ENCODE data around the gene SLC6A3. TPM values are rescaled to one million over a fixed set of nuclear protein-coding genes. Genes with fewer than 3 reads are reported as not detected.

Gene SLC6A3
- total RNA-seq, 4 donors from 2014 or later = not detected

- intact Hi-C loops (cut with DNase I; ENCODE audit: low total_unique reads) (no loop called here), in situ Hi-C loops (cut with MboI; ENCODE audit: low sequenced_read_pairs in 4 of 4) (no loop called here)
- H3K27ac ChIP-seq = no peak overlapping the region
- no peak overlapping the region for H3K4me3 ChIP-seq
- no peaks in the 10 kb centered on the region for H3K36me3 ChIP-seq
- DNase-seq = no peak
- no peaks in the 10 kb centered on the region for H3K4me1 ChIP-seq
- ATAC-seq = no peak
- no peaks in the 10 kb centered on the region for H3K27me3 ChIP-seq
- TF ChIP-seq POLR2A (IDR thresholded peaks at IDR 0.05) (no peak), CTCF (IDR thresholded peaks at IDR 0.05 in 4 of 5, conservative IDR thresholded peaks at IDR 0.05 in 1 of 5) (no peak)
- no peaks in the 10 kb centered on the region for H3K9me3 ChIP-seq
Measured at GRCh38 chr5:1470762-1471211, 25.5 kb upstream of the SLC6A3 start.

GRCh38 chr5:1468629-1469527 lies 23.6 kb upstream of the SLC6A3 start:
- no peaks in the 10 kb centered on the region for H3K36me3 ChIP-seq
- ATAC-seq = no peak
- no peak for TF ChIP-seq POLR2A (IDR thresholded peaks at IDR 0.05)
- TF ChIP-seq CTCF (IDR thresholded peaks at IDR 0.05 in 4 of 5, conservative IDR thresholded peaks at IDR 0.05 in 1 of 5) = no peak

GRCh38 chr5:1468247-1468612 lies 23.0 kb upstream of the SLC6A3 start:
- DNase-seq = no peak
- H3K4me1 ChIP-seq = no peaks in the 10 kb centered on the region
- intact Hi-C loops (cut with DNase I; ENCODE audit: low total_unique reads) = no loop called here
- H3K36me3 ChIP-seq = no peaks in the 10 kb centered on the region
- TF ChIP-seq CTCF (IDR thresholded peaks at IDR 0.05 in 4 of 5, conservative IDR thresholded peaks at IDR 0.05 in 1 of 5) (peak in 1 of 5 experiments; percentile 21), POLR2A (IDR thresholded peaks at IDR 0.05) (no peak)
- in situ Hi-C loops (cut with MboI; ENCODE audit: low sequenced_read_pairs in 4 of 4) = no loop called here
- H3K27me3 ChIP-seq = no peaks in the 10 kb centered on the region
- no peak overlapping the region for H3K27ac ChIP-seq
- H3K9me3 ChIP-seq = no peaks in the 10 kb centered on the region
- no peak for ATAC-seq
- H3K4me3 ChIP-seq = no peak overlapping the region

More at GRCh38 chr5:1468629-1469527, 23.6 kb upstream of the SLC6A3 start:
- intact Hi-C loops (cut with DNase I; ENCODE audit: low total_unique reads) = no loop called here
- no peak overlapping the region for H3K4me3 ChIP-seq
- H3K27ac ChIP-seq = no peak overlapping the region
- H3K4me1 ChIP-seq = no peaks in the 10 kb centered on the region
- in situ Hi-C loops (cut with MboI; ENCODE audit: low sequenced_read_pairs in 4 of 4) = no loop called here
- no peaks in the 10 kb centered on the region for H3K27me3 ChIP-seq
- H3K9me3 ChIP-seq = no peaks in the 10 kb centered on the region
- DNase-seq = no peak

GRCh38 chr5:1467341-1468246 lies 22.4 kb upstream of the SLC6A3 start:
- H3K36me3 ChIP-seq = no peaks in the 10 kb centered on the region
- no peak overlapping the region for H3K27ac ChIP-seq
- intact Hi-C loops (cut with DNase I; ENCODE audit: low total_unique reads) = no loop called here
- DNase-seq (no peak), ATAC-seq (no peak)
- no peak overlapping the region for H3K4me3 ChIP-seq
- in situ Hi-C loops (cut with MboI; ENCODE audit: low sequenced_read_pairs in 4 of 4) = no loop called here
- no peaks in the 10 kb centered on the region for H3K9me3 ChIP-seq
- TF ChIP-seq POLR2A (IDR thresholded peaks at IDR 0.05) = no peak
- no peak for TF ChIP-seq CTCF (IDR thresholded peaks at IDR 0.05 in 4 of 5, conservative IDR thresholded peaks at IDR 0.05 in 1 of 5)
- H3K4me1 ChIP-seq = no peaks in the 10 kb centered on the region
- no peaks in the 10 kb centered on the region for H3K27me3 ChIP-seq
